ENCODE results near the gene C1QL1.

Gene C1QL1

DNA sequence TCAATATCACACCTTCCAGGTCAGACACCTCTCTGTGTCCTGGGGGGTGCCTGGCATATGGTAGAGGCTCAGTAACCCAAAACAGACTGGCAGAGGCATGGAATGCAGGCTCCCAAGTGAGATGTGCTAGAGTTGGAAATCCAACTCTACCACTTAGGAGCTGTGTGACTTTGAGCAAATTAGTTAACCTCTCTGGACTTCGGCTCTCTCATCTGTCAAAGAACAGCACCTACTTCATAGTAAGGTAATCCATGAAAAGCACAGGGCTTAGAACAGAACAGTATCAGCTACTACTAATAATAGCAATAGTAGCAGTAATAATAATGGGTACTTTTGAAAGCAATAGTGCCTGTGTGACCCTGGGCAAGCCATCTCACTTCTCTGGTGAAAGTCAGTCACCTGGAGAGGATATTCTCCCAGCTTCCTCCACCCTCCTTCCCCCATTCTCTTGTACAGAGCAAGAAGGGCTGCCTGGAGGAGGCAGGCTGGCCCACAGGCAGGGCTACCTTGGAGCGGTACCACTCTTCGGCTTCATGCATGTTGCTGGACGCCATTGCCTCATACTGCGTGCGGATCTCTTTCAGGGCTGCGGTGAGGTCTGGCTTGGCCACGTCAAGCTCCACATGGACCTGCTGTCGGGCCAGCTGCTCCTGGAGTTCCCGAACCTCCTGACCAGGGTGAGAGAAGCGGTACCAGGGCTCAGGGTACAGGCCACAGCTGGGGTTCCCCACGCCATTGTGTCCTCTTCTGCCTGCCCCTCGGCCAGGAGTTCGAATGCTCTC, 55.1 kb downstream of the C1QL1 start:
- DNase-seq: no peak

DNA sequence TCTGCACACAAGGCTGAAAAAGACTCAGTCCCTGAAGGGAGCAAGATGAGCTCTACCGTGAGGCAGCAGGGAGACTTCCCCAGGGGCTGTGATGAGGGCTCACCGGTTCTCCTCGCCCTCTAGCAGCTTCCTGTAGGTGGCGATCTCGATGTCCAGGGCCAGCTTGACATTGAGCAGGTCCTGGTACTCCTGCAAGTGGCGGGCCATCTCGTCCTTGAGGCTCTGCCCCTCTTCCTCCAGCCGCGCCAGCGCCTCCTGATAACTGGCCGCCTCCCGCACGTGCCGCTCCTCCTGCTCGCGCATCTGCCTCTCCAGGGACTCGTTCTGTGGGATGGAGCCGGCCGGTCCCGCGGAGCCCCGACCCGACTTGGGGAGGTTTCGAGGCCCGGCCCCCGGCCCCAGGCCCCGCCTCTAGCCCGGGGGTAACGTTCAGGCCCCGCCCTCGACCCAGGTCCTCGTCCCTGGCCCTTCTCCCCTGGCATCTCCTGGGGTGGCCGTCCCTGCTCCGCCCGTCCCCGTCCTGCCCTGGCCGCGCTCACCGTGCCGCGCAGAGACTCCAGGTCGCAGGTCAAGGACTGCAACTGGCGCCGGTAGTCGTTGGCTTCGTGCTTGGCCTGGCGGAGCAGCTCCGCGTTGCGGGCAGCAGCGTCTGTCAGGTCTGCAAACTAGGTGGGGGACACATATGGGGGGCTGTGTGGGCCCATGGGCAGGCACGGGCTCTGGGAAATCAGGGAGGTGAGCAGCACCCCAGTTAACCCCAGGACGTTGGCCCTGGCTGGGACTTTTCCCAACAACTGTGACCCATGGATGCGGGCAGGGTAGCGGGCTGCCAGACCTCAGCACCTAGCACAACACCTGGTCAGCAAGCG, 56.7 kb downstream of the C1QL1 start:
- peak; percentile 94 for DNase-seq

DNA sequence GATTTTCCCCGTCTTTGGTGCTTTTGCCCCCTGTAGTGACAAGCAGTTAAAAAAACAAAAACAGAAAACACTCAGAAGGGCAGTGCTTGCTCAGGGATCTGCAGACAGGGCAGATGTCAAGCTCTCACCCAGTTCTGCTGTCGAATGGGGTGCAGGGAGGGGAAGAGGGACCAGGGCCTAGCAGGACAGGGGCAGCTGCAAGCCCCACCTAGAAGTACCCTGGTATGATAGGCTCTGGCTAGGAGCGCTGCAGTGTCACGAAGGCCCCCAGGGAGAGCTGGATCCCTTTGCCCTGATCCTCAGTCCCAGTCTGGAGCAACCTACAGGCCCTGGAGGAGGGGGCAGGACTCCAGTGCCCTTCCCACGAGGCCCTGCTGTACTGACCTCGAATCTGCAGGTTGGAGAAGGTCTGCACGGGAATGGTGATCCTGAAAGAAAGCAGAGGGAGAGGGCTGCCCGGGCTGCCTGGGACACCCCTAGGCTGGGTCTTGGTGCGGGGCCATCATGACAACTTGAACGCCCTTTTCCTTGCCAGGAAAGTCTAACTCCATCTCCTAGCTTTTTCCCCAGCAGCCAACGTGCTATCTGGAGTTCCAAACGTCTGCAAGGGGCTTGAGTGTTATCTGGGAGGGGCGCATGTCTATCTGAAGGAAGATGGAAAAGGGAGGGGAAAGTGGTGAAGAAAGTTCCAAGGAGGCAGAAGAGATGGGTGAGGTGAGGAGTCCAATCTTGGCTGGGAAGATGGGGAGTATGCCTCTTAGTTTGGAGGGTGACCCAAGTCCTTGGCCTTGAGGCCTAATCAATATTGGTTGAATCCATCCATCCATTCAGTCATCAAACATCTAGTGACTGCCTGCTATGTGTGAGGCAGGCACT, 57.6 kb downstream of the C1QL1 start:
- no peak for DNase-seq
